GM19468 (cell line): ENCODE measurements around the gene LENG1.

Experiments used
- ATAC-seq: cut with Tn5 transposase; IDR thresholded peaks from one replicate; pipeline ENCODE4 v1.9.1; 2021; ENCODE audit warnings: mild to moderate bottlenecking, moderate library complexity, moderate number of reproducible peaks; ENCODE audit not compliant: unreplicated experiment; ENCODE audit errors: extremely low read depth

The LENG1 gene

DNA sequence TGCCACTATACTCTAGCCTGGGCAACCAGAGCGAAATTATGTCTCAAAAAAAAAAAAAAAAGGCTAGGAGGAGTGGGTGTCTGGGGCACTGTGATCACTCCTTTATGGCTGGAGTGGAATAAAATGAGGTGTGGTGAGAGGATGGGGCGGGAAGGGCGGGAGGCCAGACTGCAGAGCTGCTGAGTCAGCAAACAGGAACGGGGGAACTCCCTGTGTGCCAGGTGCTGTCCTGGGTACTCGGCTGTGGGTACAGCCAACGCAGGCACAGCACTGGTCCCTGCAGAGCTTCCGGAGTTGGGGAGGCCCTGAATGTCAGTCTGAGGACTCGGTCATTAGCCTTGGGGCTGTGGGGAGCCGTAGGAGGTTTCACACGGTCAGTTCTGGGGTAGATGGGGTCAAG, 38.3 kb downstream of the LENG1 start:
- ATAC-seq = no peak

GRCh38 chr19:54115109-54116063, 44.1 kb downstream of the LENG1 start, which contains the start of the genes PRPF31 and TFPT:
TSS of gene PRPF31 (plus strand) at chr19:54115754. CDS start at chr19:54118279, 2,525 bp downstream.
TSS of gene TFPT (minus strand) at chr19:54115657. CDS start at chr19:54115269, 388 bp downstream.
- peak; percentile 50 for ATAC-seq

DNA sequence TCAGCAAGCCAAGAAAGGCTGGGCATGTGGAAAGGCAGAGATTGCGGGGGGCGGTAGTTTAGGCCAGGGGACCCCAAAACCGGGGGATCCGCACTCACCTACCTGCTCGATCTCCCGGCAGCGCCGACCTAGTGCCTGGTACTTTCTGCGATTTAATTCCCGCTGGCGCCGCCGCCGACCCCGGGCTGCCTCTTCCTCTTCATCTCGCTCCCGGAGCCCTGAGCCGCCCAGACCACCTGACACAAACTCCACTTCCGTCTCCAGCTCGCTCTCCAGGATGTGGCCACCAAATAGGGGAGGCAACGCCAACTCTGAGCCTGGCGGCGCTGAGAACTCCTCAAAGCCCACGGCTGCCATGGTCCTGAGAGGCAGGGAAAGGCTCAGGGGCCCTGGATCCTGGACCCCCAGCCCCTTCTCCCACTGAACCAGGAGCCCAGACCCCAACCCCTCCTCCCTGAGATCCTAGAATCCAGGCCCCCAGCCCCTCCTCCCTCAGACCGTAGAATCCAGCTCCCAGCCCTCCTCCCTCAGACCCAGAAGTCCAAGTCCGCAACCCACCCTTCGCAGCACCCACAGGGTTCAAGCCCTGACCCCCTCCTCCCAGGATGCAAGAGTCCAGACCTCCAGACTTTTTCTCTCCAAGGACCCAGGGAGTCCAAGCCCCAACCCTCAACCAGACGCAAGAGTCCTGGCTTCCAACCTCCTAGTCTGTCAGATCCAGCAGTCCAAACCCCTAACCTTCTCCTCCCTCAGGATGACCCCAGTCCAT, 45.0 kb downstream of the LENG1 start:
- ATAC-seq = no peak

GRCh38 chr19:54109651-54110050, 49.9 kb downstream of the LENG1 start:
- no peak for ATAC-seq

DNA sequence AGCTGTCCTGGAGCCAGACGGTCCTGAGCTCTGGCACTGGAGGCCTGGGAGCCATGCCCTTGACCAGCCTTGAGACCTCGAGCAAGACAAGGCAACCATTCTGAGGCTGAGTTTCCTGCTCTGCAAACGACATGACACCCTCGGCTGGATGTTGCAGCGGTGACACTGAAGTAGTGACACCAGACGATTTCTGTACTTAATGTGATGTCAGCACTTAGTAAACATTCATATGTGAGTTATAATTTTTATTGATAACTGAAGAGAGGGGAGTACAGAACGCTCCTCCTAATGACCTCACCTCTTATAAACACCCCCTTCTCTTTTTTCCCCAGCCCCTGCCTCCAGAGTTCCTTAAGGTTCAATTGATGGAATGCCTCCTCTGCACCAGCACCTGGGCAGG, 51.0 kb downstream of the LENG1 start:
- ATAC-seq = no peak

GRCh38 chr19:54107876-54108490, 51.5 kb downstream of the LENG1 start:
- ATAC-seq = no peak

DNA sequence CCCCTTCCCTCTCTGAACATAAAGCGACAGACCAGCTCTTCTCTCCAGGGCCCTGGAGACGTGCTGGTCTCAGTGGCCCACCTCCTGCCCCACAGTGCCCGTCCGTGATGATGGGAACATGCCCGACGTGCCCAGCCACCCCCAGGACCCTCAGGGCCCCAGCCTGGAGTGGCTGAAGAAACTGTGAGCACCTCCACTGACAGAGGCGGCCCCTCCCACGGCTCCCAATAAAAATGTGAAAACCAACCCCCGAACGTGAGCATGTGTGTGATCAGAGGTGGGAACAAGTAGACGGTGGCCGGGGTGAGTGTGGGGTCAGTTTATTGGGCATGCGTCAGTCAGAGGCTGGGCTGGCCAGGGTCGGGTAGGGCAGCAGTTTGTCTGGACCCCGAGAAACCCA, 52.8 kb downstream of the LENG1 start:
- no peak for ATAC-seq

GRCh38 chr19:54105796-54106195, 53.7 kb downstream of the LENG1 start:
- ATAC-seq = no peak
